Parathyroid adenoma (tissue), 2 donors: ENCODE data around the gene ZNF318.
"Not testable (repeated sequence)": the region's sequence is repeated elsewhere in the genome, so short reads cannot be mapped to it uniquely, and the experiment has no call there.

Experiments
- H2AFZ ChIP-seq: fragments of 300-600 bp; sonication (generic); one replicate; pipeline ENCODE4 v1.7.0; 2017; ENCODE audit warnings: antibody characterized with exemption, mild to moderate bottlenecking
- H3K27ac ChIP-seq: fragments of 300-600 bp; sonication (generic); one replicate; pipeline ENCODE4 v1.7.0; 2017
- H3K27me3 ChIP-seq: fragments of 300-600 bp; sonication (generic); one replicate; pipeline ENCODE4 v1.7.0; 2017; ENCODE audit warnings: low read length; ENCODE audit not compliant: control insufficient read depth, insufficient read depth
- H3K36me3 ChIP-seq: fragments of 300-600 bp; sonication (generic); one replicate; pipeline ENCODE4 v1.7.0; 2017; ENCODE audit warnings: low read length; ENCODE audit not compliant: control insufficient read depth, insufficient read depth
- H3K4me1 ChIP-seq: fragments of 300-600 bp; sonication (generic); one replicate; pipeline ENCODE4 v1.7.0; 2017; ENCODE audit warnings: control low read depth
- H3K4me2 ChIP-seq: fragments of 300-600 bp; sonication (generic); one replicate; pipeline ENCODE4 v1.7.0; 2017; ENCODE audit warnings: low read length
- H3K4me3 ChIP-seq: fragments of 300-600 bp; sonication (generic); one replicate; pipeline ENCODE4 v1.7.0; 2017; ENCODE audit warnings: low read depth, low read length
- H3K79me2 ChIP-seq: fragments of 300-600 bp; sonication (generic); one replicate; pipeline ENCODE4 v1.7.0; 2017; ENCODE audit warnings: control low read depth
- H3K9ac ChIP-seq: fragments of 300-600 bp; sonication (generic); one replicate; pipeline ENCODE4 v1.7.0; 2017; ENCODE audit warnings: mild to moderate bottlenecking
- H3K9me3 ChIP-seq: fragments of 300-600 bp; sonication (generic); one replicate; pipeline ENCODE4 v1.7.0; 2017; ENCODE audit warnings: low read length; ENCODE audit not compliant: control insufficient read depth
- TF ChIP-seq, protein P1 (sequence below): fragments of 300-600 bp; sonication (generic); IDR thresholded peaks from one replicate; pipeline ENCODE4 v1.7.0; 2017; ENCODE audit warnings: antibody characterized with exemption, mild to moderate bottlenecking
- donor health status: primary hyperparathyroidism.

Gene ZNF318

DNA sequence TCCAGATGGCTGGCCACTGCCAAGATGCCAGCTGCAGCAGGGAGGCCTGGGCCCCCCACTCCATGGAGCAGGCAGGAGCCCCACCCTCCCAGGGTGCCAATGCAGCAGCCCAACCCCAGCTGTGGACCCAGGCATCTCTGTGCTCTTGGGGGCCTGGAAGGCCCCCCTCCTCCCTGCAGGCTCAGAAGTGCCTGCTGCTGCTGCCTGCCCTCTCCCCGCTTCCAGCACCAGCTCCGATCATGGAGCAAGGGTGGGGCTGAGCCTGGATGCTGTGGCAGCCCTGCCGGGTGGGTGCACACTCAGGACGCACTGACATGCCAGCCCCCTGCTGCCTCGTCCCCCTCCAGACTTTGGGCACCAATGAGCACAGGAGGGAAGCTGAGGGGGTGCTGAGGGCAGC lies 43.1 kb upstream of the ZNF318 start:
- TF ChIP-seq, protein P1, sequence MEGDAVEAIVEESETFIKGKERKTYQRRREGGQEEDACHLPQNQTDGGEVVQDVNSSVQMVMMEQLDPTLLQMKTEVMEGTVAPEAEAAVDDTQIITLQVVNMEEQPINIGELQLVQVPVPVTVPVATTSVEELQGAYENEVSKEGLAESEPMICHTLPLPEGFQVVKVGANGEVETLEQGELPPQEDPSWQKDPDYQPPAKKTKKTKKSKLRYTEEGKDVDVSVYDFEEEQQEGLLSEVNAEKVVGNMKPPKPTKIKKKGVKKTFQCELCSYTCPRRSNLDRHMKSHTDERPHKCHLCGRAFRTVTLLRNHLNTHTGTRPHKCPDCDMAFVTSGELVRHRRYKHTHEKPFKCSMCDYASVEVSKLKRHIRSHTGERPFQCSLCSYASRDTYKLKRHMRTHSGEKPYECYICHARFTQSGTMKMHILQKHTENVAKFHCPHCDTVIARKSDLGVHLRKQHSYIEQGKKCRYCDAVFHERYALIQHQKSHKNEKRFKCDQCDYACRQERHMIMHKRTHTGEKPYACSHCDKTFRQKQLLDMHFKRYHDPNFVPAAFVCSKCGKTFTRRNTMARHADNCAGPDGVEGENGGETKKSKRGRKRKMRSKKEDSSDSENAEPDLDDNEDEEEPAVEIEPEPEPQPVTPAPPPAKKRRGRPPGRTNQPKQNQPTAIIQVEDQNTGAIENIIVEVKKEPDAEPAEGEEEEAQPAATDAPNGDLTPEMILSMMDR = no peak
- H3K27me3 ChIP-seq = no peaks in the 10 kb centered on the region
- no peak overlapping the region for H3K4me2 ChIP-seq
- no peaks in the 10 kb centered on the region for H3K9me3 ChIP-seq
- no peaks in the 10 kb centered on the region for H3K79me2 ChIP-seq
- no peak overlapping the region for H2AFZ ChIP-seq
- no peak overlapping the region for H3K27ac ChIP-seq
- no peaks in the 10 kb centered on the region for H3K36me3 ChIP-seq
- H3K9ac ChIP-seq = no peak overlapping the region
- H3K4me1 ChIP-seq = no peaks in the 10 kb centered on the region
- H3K4me3 ChIP-seq = no peak overlapping the region

DNA sequence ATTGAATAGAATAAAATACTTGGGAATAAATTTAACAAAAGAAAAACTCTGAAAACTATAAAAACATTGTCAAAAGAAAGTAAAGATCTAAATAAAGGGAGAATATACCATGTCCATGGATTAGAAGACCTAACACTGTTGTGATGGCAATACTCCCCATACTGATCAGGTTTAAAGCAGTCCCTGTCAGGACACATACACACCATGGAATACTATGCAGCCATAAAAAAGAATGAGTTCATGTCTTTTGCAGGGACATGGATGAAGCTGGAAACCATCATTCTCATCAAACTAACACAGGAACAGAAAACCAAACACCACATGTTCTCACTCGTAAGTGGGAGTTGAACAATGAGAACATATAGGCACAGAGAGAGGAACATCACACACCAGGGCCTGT lies 41.3 kb upstream of the ZNF318 start:
- H3K9ac ChIP-seq, H3K79me2 ChIP-seq, H3K36me3 ChIP-seq, H2AFZ ChIP-seq, H3K4me3 ChIP-seq, H3K9me3 ChIP-seq, H3K4me1 ChIP-seq, H3K4me2 ChIP-seq, H3K27me3 ChIP-seq, H3K27ac ChIP-seq: not testable (repeated sequence)

DNA sequence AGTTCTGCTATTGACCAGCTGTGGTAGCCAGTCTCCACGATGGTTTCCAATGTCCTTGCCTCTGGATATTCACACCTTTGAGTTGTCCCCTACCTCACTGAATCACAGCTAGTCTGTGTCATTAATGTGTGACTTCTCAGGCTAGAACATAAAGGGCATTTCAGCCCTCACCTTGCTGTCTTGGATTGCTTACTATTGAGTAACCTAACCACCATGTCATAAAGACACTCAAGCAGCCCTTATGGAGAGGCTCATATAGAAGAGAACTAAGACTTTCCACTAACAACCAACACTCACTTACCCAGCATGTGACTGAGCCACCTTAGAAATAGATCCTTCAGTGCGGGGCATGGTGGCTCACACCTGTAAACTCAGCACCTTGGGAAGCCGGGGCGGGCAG lies 38.8 kb upstream of the ZNF318 start:
- H3K4me2 ChIP-seq = no peak overlapping the region
- H3K4me3 ChIP-seq = no peak overlapping the region
- H3K36me3 ChIP-seq = no peaks in the 10 kb centered on the region
- no peak overlapping the region for H3K9ac ChIP-seq
- H3K79me2 ChIP-seq = no peaks in the 10 kb centered on the region
- TF ChIP-seq, protein P1 = no peak
- H3K4me1 ChIP-seq = no peaks in the 10 kb centered on the region
- no peaks in the 10 kb centered on the region for H3K9me3 ChIP-seq
- no peak overlapping the region for H2AFZ ChIP-seq
- no peaks in the 10 kb centered on the region for H3K27me3 ChIP-seq
- no peak overlapping the region for H3K27ac ChIP-seq

DNA sequence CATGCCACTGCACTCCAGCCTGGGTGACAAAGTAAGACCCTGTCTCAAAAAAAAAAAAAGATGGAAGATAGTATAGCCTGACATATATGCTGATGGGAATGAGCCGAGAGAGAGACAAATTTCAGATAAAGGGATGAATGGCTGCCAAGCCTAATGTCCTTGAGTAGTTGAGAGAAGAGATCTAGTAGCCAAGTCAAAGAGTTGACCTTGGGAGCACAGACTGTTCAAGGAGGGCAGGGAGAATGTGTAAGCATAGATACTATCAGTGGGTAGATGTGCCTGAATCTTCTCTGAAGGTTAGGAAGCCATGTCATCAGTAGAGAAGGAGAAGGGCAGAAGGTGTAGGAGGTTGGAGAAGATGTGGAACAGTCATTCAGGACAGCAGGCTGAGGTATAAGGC lies 37.8 kb upstream of the ZNF318 start:
- H3K4me3 ChIP-seq = no peak overlapping the region
- H3K27ac ChIP-seq = no peak overlapping the region
- no peaks in the 10 kb centered on the region for H3K79me2 ChIP-seq
- TF ChIP-seq, protein P1 = no peak
- H3K27me3 ChIP-seq = no peaks in the 10 kb centered on the region
- no peaks in the 10 kb centered on the region for H3K9me3 ChIP-seq
- no peak overlapping the region for H2AFZ ChIP-seq
- H3K4me2 ChIP-seq = no peak overlapping the region
- H3K36me3 ChIP-seq = no peaks in the 10 kb centered on the region
- no peaks in the 10 kb centered on the region for H3K4me1 ChIP-seq
- H3K9ac ChIP-seq = no peak overlapping the region

DNA sequence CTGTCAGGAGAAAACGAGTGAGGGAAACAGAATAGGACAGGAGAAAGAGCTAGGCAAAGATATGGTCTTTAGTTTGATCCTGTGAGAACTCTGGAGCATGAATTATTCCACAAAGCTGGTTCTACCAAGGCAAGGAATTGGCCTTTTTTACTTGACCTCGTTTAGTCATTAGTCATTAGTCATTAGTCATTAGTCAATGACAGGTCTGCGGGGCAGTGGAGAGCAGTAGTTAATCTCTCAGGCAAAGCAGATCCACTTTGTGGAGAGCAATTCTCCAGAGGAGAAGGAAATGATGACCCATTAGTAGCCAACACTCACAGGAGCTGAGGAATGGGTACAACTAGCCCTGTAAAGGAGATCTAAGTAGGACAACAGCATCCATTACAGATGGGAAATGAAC lies 35.9 kb upstream of the ZNF318 start:
- Histone ChIP-seq H3K4me1 (peaks cover 1% of the 10 kb centered on the region), H3K27me3 (no peaks in the 10 kb centered on the region), H3K36me3 (no peaks in the 10 kb centered on the region), H3K4me3 (no peak overlapping the region), H3K79me2 (no peaks in the 10 kb centered on the region), H3K27ac (no peak overlapping the region), H3K9me3 (no peaks in the 10 kb centered on the region), H3K4me2 (no peak overlapping the region), H2AFZ (no peak overlapping the region), H3K9ac (no peak overlapping the region)
- TF ChIP-seq, protein P1 = no peak
